ENCODE data around the gene ITGA2.

ITGA2 gene

DNA sequence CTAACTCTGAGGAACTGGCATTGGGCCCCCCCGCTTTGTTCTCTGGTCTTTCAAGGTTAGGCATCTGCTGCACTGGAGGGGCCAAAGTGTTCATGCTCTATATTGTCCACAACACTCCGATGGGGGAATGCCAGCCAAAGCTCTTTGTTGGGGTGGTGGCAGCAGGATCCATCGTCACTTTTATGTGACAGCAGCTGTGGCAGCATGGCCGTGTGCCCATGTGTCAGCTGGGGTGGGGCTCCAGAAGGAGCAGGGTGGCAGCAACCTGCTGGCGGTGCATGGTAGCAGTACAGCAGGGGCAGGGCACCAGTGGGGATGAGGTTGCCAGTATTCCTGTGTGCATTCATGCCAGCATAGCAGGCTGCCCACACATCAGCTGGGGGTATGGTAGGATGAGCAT lies 28.2 kb downstream of the ITGA2 start:
- no peak overlapping the region for H3K4me3 ChIP-seq (ENCODE audit: low read depth, low read length)

DNA sequence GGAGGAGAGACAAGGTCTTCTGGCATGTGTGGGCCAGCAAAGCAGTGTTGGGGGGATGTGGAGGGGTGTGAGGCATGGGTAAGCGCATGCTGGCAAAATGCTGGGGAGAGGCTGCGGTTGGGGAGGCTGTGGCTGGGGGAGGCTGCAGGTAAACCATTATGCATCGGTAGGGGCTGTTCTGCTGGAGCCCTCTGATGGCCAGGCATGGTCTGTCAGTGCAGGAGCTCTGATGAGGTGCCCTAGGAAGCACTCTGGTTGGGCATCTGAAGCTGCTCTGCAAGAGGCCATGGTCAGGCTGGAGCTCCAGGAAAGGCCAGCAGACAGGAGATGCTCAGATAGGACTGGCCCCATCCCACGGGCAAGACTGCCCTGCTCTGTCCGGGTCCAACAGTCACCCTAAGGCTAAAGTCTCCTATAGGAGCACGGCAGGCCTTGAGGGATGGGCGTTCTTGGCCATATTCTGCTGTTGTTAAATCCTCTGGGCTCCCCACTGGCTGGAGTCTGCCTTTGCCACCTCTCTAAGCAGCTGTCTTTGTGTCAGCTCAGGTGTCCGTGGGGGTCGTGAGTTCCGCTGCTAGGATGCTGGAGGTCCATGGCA lies 28.7 kb downstream of the ITGA2 start:
- H3K4me3 ChIP-seq (ENCODE audit: low read depth, low read length): no peak overlapping the region

DNA sequence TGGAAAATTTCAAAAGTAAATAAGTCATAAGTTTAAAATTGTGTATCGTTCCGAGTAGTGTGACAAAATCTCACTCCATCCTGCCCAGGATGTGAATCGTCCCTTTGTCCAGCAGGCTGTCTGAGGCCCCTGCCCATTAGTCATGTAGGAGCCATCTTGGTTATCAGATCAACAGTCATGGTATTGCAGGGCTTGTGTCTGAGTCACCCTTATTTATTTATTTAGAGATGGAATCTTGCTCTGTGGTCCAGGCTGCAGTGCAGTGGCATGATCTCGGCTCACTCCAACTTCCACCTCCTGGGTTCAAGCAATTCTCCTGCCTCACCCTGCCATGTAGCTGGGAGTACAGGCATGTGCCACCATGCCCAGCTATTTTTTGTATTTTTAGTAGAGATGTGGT lies 30.2 kb downstream of the ITGA2 start:
- no peak overlapping the region for H3K4me3 ChIP-seq (ENCODE audit: low read depth, low read length)

DNA sequence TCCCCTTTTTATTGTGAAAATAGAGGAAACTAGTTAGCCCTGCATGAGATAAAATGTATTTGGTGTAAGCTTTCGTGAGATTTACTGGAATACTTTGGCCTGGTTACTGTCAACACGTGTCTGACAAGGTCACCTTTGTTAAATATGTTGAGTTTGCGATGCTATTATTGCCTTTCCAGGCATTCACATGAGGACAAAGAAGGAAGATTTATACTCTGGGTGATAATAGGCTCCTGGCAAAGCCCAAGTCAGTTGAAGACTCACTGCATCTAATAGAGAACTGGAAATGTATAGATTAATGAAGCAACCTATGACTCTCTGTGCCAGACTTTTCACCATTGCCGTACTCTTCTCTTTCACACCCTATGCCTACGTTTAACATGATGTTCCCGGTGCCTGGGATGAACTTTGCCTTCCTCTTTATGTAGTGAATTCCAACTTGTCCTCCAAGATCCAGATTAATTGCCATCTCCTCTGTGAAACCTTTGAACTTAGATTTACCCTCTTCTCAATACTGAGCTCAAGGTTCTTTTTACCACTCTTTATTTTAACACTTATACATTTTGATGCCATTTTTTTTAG lies 33.9 kb downstream of the ITGA2 start:
- no peak overlapping the region for H3K4me3 ChIP-seq (ENCODE audit: low read depth, low read length)

DNA sequence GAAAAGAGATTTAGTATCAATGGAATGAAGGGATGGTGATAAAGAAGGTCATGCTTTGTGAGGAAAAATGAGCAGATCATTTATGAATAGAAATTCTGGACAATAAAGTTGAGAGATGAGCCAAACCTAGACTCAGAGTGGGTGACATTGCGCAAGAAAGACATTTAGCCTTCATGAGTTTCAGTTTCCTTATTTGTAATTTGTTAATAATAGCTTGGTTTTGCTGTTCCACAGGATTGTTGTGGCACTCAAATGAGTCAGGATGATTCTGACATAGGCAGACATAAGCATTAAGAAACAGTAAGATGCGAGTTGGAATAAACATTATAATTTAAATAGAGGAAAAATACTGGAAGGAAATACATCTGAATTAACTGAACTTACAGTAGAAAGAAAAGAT lies 34.8 kb downstream of the ITGA2 start:
- no peak overlapping the region for H3K4me3 ChIP-seq (ENCODE audit: low read depth, low read length)

DNA sequence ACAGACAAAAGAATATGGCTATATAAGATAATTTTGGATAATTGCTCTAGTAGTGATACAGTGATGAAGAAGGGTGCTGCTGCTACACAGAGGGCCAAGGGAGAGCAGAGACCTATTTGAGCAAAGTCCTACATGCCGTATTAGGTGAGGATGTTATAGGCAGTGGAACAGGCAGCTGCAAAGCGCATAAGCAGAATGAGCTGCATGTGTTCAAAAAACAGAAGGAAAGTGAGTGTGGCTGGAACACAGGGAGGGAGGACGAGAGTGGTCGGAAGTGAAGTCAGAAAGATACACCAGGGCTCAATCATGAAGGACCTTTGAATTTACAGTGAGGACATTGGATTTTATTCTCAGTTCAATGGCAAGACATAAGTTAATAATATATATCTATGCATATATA lies 35.4 kb downstream of the ITGA2 start:
- H3K4me3 ChIP-seq (ENCODE audit: low read depth, low read length): no peak overlapping the region

DNA sequence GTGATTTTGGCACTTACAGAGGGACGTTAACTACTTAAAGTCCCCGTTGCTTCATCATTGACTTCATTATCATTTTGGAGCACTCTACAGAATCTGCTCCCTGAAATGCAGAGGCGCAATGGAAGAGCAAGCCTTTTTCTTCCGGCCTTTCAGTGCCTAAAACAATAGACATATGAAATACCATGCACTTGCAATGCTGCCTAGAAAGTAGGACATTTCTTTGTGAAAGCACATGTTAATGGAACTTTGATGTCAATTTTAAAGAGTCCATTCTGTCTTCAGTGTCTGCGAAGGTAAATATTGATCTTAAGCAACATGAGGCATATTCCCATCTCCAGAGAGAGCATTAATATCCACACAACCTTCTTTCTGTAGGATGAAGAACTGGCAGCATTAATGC lies 36.3 kb downstream of the ITGA2 start:
- no peak overlapping the region for H3K4me3 ChIP-seq (ENCODE audit: low read depth, low read length)

DNA sequence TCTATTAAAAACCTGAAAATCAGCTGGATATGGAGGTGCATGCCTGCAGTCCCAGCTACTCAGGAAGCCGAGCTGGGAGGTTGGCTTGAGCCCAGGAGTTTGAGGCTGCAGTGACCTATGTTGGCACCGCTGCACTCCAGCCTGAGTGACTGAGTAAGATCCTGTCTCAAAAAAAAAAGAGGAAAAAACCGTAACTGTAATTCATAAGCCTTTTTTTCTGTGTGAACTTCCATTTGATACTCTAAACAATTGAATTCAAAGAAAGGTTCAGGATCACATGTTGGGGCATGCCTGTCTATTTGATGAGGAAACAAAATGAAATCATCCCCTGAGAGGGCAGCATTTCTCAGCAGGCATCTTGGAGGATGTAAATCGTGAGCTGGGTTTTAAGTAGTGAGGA lies 38.8 kb downstream of the ITGA2 start:
- H3K4me3 ChIP-seq (ENCODE audit: low read depth, low read length): no peak overlapping the region

DNA sequence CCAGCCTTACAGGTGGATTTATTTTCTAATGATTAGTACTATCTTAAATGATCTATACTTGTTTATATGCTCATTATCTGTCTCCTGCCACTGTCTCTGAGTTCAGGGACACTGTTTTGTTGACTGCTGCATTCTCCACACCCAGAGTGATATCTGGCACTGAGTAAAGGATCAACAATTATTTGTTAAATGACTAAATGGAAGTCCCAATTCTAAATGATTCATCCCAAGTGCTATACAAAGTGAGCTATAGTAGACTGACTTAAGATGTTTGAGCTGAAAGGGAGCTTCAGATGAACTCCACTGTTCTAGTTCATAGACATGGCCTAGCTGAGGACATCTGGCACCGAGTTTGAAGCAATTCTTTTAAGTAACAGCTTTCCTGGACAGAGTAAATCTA lies 40.5 kb downstream of the ITGA2 start:
- H3K4me3 ChIP-seq (ENCODE audit: low read depth, low read length): no peak overlapping the region

DNA sequence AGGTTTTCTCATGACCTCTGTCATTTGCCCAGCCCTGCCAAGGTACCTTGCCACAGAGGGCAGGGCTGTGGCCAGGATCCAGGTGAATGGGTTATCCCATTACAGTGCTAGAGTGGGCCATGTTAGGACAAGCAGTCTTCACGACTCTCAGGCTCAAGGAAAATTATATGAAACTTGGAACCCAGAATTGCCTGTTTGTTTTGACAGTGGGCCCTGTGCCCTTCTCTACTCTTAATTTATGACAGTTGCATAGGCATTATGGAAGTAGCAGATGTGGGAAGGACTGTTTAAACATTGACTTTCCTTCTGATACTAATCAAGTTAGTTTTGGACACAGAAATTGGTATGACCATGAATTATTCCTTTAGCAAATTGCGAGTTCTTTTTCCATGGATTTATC lies 41.7 kb downstream of the ITGA2 start:
- no peak overlapping the region for H3K4me3 ChIP-seq (ENCODE audit: low read depth, low read length)

DNA sequence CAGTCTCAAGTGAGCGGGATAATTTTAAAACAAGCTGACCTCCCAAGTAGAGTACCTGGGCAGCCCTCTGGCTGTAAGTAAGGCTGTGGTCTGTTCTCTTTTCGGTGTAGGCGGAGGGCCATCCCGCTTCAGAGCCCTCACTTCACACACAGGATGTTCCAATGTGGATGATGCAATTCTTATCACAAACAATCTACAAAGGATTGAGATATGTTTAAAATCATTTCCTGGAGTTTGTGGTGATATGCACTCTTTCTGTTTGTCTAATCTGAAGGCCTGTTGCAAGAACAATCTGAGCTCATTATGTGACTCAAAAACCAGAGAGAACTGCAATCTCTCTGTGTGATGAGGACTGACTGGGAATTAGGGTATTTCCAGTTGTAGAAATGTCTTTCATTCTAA lies 42.5 kb downstream of the ITGA2 start:
- H3K4me3 ChIP-seq (ENCODE audit: low read depth, low read length): no peak overlapping the region

DNA sequence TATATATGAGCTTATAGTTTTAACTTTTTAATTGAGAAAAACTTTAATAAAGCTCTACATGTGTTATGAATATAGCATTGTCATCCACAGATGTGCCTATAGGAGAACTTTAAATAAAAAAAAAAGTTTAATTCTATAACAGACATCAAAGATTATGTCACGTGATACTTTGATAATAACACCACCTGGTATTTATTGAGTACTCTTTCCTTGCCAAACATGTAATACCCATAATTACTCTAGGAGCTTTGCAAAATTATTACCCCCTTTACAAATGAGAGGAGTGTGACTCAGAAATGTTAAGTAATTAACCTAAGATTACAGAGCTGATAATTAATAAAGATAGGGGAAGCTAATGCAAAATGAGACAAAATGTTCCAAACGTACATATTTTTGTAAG lies 43.0 kb downstream of the ITGA2 start:
- no peak overlapping the region for H3K4me3 ChIP-seq (ENCODE audit: low read depth, low read length)

DNA sequence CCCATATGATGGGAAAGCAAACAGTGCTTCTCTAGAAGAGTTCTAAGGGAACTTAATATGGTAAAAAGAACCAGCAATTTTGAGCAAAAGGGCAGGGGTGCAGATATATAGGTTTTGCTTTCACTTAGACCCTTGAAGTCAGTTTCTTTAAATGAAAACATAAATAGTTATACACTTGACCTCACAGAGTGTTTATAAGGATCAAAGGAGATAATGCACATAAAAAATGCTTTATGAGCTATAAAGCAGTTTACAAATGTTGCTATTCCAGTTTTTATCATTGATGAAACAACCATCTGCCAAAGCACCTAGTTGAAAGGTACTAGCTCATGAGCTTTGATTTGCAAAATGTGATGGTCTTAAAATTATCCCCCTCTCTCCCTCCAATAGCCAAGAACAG lies 45.7 kb downstream of the ITGA2 start:
- H3K4me3 ChIP-seq (ENCODE audit: low read depth, low read length): no peak overlapping the region

DNA sequence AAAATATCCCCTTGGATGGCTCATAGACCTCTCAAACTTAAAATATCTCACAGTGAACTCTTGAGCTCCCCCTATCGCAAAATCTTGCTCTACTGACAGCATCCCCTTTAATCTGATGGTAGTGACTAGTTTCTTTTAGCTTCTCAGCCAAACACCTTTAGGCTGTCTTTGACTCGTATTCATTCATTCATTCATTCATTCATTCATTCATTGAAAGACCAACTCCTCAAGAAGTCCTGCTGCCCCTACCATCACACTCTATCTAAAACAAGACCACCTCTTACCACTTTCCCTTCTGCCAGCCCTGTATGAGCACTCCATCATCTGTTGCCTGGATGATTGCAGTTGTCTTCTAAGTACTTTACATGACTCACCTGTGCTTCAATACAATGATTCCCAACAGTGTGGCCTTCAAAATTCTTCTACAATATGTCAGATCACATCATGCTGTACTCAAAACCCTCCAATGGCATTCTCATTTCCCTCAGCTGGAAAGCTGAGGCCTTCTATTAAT lies 46.8 kb downstream of the ITGA2 start:
- H3K4me3 ChIP-seq (ENCODE audit: low read depth, low read length): no peak overlapping the region

DNA sequence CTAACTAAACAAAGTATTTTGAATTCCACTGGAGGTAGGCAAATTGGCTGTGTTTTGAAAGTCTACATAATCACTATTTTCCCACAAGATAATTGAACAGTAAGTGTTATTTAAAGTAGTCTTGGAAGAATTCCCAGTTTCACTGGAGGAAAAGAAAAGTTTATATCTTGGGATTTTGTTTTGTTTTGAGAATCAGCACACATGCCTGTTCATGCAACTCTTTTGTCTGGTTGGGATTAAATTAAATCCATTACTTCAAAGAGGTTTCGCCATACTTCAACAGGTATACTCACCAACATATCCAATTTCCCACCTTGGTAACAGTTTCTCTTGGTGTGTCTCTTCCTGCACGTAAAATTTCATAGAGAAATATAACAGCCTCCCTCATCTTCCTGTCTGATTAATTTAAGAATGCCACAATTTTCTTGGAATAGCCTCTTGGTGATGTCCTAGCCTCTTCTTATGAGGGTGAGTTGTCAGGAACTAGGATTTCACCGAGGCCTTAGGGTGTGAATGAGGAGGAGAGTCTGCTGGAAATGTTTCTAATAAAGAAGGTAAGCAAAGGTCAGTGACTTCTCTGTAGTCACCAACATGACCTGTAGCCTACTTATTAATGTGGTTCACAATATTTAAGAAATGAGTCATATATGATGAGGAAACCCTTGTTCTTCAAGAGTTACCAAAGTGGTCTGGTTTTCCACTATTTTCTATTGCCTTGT lies 48.1 kb downstream of the ITGA2 start:
- no peak overlapping the region for H3K4me3 ChIP-seq (ENCODE audit: low read depth, low read length)

DNA sequence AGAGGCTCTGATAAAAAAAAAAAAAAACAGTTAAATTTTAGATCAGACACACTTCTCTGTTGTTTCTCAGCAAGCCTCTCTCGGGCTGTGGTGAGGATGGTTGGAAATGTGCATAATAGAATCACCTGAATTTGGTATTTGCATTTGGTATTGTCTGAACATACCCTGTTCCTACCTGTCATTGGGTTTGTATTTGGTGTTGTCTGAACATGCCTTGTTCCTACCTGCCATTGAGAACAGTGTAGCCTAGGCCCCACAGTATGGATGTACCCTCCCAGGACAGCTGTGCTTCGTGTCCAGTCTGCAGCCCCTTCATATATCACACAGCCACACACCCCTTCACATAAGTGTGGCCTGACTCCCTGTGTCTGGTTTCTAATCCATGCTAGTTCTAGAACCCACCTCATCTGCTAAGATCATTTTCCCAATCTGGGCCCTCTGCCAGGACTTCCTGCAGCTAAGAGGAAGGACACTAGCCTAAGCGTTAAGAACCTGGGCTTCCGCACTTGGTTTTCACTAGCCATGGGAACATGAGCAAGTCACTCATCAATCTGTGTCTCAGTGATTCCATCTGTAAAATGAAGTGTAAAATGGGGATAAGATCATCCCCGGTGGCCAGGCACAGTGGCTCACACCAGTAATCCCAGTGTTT lies 49.2 kb downstream of the ITGA2 start:
- no peak overlapping the region for H3K4me3 ChIP-seq (ENCODE audit: low read depth, low read length)

DNA sequence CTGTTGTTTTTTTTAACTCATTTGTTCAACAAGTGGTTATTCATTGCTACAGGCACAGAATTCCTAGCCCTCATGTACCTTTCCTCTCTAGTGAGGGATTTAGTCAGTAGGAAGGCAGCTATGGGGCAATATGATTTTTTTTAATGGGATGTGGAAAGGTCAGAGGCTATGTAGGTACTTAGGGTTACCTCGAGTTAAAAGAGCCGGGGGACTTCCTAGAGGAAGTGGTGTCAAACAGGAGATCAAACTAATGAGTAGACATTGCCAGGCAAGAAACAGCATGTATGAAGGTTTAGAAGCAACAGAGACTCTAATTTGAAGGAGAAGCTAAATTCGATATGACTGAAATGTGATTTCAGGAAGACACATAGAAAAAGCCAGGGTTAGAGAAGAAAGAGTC lies 50.7 kb downstream of the ITGA2 start:
- H3K4me3 ChIP-seq (ENCODE audit: low read depth, low read length): no peak overlapping the region

DNA sequence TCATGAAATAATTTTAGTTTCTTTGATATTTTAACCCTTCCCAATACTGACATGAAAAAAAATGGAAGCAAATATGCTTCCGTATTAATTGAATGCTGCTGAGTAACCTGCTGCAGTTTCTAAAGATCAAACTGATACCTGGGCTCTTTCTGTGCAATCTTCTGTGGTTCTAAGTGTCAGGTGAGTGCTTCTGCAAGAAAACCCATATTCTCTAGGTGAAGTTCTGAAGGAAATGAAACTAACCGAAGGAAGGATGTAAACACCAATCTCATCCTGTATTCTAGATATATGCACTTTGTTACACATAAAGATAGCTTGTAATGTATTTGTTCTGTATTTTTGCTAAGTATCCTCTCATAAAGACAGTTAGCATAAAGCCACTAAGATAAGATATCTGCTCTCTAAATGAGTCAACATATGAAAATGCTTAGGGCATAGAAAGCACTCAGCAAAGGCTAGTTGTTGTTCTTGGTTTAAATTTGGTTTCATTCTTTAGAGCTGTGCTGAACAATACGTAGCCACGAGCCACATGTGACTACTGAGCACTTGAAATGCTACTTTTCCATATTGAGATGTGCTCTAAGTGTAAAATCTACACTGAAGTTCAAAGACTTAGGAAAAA lies 52.0 kb downstream of the ITGA2 start:
- H3K4me3 ChIP-seq (ENCODE audit: low read depth, low read length): no peak overlapping the region

DNA sequence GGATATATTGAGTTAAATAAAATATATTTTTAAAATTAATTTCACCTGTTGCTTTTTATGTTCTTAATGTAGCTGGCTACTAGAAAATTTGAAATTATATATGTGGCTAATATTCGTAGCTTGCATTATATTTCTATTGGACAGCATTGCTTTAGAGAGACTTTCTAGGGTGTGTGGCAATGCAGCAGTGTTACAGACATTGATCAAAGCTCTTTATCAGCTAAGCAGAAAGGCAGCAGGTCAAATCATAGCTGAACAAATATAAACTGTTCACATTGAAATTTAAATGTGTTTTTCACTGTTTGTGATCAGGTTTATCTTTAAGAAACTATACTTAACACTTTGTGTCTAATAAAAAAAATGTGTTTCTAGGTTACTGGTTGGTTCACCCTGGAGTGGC lies 52.6 kb downstream of the ITGA2 start:
- no peak overlapping the region for H3K4me3 ChIP-seq (ENCODE audit: low read depth, low read length)

DNA sequence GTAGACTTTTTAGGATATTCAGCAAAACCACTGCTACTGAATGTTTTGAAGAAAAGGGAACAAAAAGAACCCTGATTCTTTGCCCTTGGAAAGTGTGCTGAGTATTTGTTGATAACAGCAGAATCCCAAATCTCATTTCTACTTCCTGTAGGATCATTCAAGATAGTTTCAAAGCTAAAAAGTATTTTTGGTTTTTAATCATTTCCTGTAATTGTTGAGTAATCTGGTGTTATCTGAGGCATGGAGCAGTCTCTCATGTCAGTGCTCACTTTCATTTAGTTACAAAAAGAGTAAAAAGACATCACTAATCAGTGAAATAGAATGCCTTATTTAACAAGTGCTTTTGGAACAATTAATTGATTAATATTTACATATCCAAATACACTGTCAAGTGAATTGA lies 56.1 kb downstream of the ITGA2 start:
- H3K4me3 ChIP-seq (ENCODE audit: low read depth, low read length): no peak overlapping the region

DNA sequence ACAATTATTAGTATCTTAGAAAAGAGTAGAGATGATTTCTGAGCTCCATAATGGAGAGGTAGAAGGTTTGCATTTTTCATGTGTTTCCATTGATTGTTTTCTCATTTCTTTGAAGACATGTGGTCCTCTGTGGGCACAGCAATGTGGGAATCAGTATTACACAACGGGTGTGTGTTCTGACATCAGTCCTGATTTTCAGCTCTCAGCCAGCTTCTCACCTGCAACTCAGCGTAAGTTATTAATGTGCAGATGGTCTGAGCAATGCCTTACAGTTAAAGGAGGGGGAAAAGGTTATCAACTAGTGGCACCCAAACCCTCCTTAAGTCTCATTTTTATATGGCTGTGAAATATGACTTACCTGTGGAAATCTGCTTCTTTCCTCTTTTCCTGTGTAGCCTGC lies 59.1 kb downstream of the ITGA2 start:
- H3K4me3 ChIP-seq (ENCODE audit: low read depth, low read length): no peak overlapping the region

DNA sequence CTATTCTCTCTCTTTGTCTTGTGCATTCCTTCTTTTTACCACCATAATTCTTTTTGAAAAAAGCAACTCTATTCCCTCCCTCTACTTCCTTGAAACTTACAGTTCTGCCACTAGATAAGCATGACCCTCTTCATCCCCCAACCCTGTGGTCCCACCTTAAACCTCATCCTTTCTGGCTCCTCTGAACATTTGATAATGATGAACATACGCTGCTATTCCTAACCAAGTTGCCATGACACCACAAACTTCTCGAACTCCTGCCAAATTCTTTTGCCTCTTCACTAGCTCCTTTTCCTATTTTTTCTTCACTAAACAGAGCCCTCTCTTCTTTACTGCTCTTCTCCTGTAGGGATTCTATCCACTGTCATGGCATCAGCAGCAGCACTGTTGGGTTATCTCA lies 63.3 kb downstream of the ITGA2 start:
- no peak overlapping the region for H3K4me3 ChIP-seq (ENCODE audit: low read depth, low read length)
